ENCODE data around the gene NPAS1. TPM values are rescaled to one million over a fixed set of nuclear protein-coding genes. Genes with fewer than 3 reads are reported as not detected.

The NPAS1 gene
- total and polyA plus RNA-seq, 2 experiments from 2014 or later = 5.6 to 9.8 TPM

- Histone ChIP-seq H2AFZ (no peak overlapping the region), H3K27ac (ENCODE audit: low read depth) (peak overlapping the region; percentile 84), H3K4me1 (ENCODE audit: insufficient read depth) (peaks cover 34% of the 10 kb centered on the region), H3K9me2 (ENCODE audit: insufficient read depth) (no peaks in the 10 kb centered on the region), H4K20me1 (replicated peaks; ENCODE audit: insufficient read depth) (peaks cover 5% of the 10 kb centered on the region), H3K79me2 (replicated peaks; ENCODE audit: insufficient read depth) (peaks cover 20% of the 10 kb centered on the region), H3K27me3 (ENCODE audit: insufficient read depth) (no peaks in the 10 kb centered on the region), H3K4me3 (0 out of 2 replicates have a peak overlapping the region, but pooled peaks have one; percentile 12), H3F3A (replicated peaks; ENCODE audit: low read depth) (peaks cover 26% of the 10 kb centered on the region; the same call in 1 of the 2 replicates), H3K36me3 (ENCODE audit: insufficient read depth) (no peaks in the 10 kb centered on the region), H3K4me2 (peak overlapping the region; percentile 64; the same call in 1 of the 2 replicates)
- Mint-ChIP-seq H3K4me1 (peaks cover 43% of the 10 kb centered on the region), H3K27ac (peak overlapping the region; percentile 89), H3K4me3 (peak overlapping the region; percentile 8; the same call in 2 of the 3 replicates), H3K27me3 (ENCODE audit: insufficient read depth, low read depth, poor library complexity) (peaks cover 9% of the 10 kb centered on the region), H3K36me3 (ENCODE audit: low read depth) (no peaks in the 10 kb centered on the region; the same call in 2 of the 3 replicates), H3K9me3 (no peaks in the 10 kb centered on the region)
- peak; percentile 82 for DNase-seq (ENCODE audit: low spot score)
- TF ChIP-seq JUNB (IDR thresholded peaks at IDR 0.05; ENCODE audit: unreplicated experiment) (no peak), EZH2phosphoT487 (IDR thresholded peaks at IDR 0.05; ENCODE audit: unreplicated experiment) (no peak), EZH2 (IDR thresholded peaks at IDR 0.05; ENCODE audit: low read depth, unreplicated experiment) (no peak)
- ATAC-seq = peak; percentile 49
Measured at GRCh38 chr19:46975925-46976782, 43.5 kb upstream of the NPAS1 start.

- DNase-seq (ENCODE audit: low spot score) = peak; percentile 70
- H3K4me3 ChIP-seq = no peak overlapping the region
- peak overlapping the region; percentile 64; the same call in 1 of the 2 replicates for H3K4me2 ChIP-seq
- H3K9me2 ChIP-seq (ENCODE audit: insufficient read depth) = no peaks in the 10 kb centered on the region
- H3K4me1 ChIP-seq (ENCODE audit: insufficient read depth) = peaks cover 34% of the 10 kb centered on the region
- no peaks in the 10 kb centered on the region for H3K36me3 ChIP-seq (ENCODE audit: insufficient read depth)
- Mint-ChIP-seq H3K4me3 (no peak overlapping the region; the same call in 2 of the 3 replicates), H3K4me1 (peaks cover 43% of the 10 kb centered on the region), H3K27me3 (ENCODE audit: insufficient read depth, low read depth, poor library complexity) (peaks cover 9% of the 10 kb centered on the region), H3K36me3 (ENCODE audit: low read depth) (no peaks in the 10 kb centered on the region; the same call in 2 of the 3 replicates), H3K9me3 (no peaks in the 10 kb centered on the region), H3K27ac (peak overlapping the region; percentile 89)
- peaks cover 5% of the 10 kb centered on the region for H4K20me1 ChIP-seq (replicated peaks; ENCODE audit: insufficient read depth)
- no peak overlapping the region for H2AFZ ChIP-seq
- H3K27me3 ChIP-seq (ENCODE audit: insufficient read depth) = no peaks in the 10 kb centered on the region
- peaks cover 26% of the 10 kb centered on the region; the same call in 1 of the 2 replicates for H3F3A ChIP-seq (replicated peaks; ENCODE audit: low read depth)
- ATAC-seq = peak; percentile 72
- peaks cover 20% of the 10 kb centered on the region for H3K79me2 ChIP-seq (replicated peaks; ENCODE audit: insufficient read depth)
- peak overlapping the region; percentile 84 for H3K27ac ChIP-seq (ENCODE audit: low read depth)
- no peak for TF ChIP-seq EZH2phosphoT487 (IDR thresholded peaks at IDR 0.05; ENCODE audit: unreplicated experiment)
- TF ChIP-seq JUNB (IDR thresholded peaks at IDR 0.05; ENCODE audit: unreplicated experiment) = no peak
- TF ChIP-seq ZNF331 (CRISPR knock-in tag; IDR thresholded peaks at IDR 0.05; ENCODE audit: low read depth) = no peak
- TF ChIP-seq, protein P1, sequence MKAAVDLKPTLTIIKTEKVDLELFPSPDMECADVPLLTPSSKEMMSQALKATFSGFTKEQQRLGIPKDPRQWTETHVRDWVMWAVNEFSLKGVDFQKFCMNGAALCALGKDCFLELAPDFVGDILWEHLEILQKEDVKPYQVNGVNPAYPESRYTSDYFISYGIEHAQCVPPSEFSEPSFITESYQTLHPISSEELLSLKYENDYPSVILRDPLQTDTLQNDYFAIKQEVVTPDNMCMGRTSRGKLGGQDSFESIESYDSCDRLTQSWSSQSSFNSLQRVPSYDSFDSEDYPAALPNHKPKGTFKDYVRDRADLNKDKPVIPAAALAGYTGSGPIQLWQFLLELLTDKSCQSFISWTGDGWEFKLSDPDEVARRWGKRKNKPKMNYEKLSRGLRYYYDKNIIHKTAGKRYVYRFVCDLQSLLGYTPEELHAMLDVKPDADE (IDR thresholded peaks at IDR 0.05) = no peak
- TF ChIP-seq POLR2AphosphoS5 (IDR thresholded peaks at IDR 0.05; ENCODE audit: low read depth) = no peak
- no peak for TF ChIP-seq ZNF462 (CRISPR knock-in tag; IDR thresholded peaks at IDR 0.05)
- no peak for TF ChIP-seq EZH2 (IDR thresholded peaks at IDR 0.05; ENCODE audit: low read depth, unreplicated experiment)
- TF ChIP-seq CREB1 (CRISPR knock-in tag; IDR thresholded peaks at IDR 0.05; ENCODE audit: low read depth) = no peak
- no peak for TF ChIP-seq STAT1 (IDR thresholded peaks at IDR 0.05; ENCODE audit: unreplicated experiment)
- TF ChIP-seq ZNF114 (CRISPR knock-in tag; IDR thresholded peaks at IDR 0.05) = no peak
Measured at GRCh38 chr19:46976845-46977320, 42.8 kb upstream of the NPAS1 start.

Data from GM23338 (cell line).